Activated CD4-positive, alpha-beta T cell treated with anti-CD3 and anti-CD28 coated beads, Interleukin-2, amount 50 U/mL, for 48 hours (primary cell): ENCODE results near the gene NEMF.
"Not testable (repeated sequence)": the region's sequence is repeated elsewhere in the genome, so short reads cannot be mapped to it uniquely, and the experiment has no call there.

ENCODE experiments used
- DNase-seq, 2 experiments: peaks; one replicate each; pipeline ENCODE4 v3.0.0-alpha.2; 2020

Gene NEMF

GRCh38 chr14:49796025-49796424 lies 56.6 kb downstream of the NEMF start:
- no peak for DNase-seq

GRCh38 chr14:49792618-49793017 lies 60.0 kb downstream of the NEMF start:
- no peak for DNase-seq

- DNase-seq, result no peak
Measured at GRCh38 chr14:49786315-49786714, 66.3 kb downstream of the NEMF start.

- no peak for DNase-seq
Measured at GRCh38 chr14:49783394-49784014, 69.1 kb downstream of the NEMF start.

DNA sequence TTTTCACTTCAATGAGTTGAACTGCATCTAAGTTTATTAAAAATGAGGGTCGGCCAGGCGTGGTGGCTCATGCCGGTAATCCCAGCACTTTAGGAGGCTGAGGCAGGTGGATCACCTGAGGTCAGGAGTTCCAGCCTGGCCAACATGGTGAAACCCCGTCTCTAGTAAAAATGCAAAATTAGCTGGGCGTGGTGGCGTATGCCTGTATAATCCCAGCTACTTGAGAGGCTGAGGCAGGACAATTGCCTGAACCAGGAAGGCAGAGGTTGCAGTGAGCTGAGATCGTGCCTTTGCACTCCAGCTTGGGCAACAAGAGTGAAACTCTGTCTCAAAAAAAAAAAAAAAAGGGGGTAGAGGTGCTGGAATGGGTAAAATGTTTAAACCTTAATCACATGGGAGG lies 71.5 kb downstream of the NEMF start:
- not testable (repeated sequence) for DNase-seq

GRCh38 chr14:49778421-49778820 lies 74.2 kb downstream of the NEMF start:
- no peak for DNase-seq

DNA sequence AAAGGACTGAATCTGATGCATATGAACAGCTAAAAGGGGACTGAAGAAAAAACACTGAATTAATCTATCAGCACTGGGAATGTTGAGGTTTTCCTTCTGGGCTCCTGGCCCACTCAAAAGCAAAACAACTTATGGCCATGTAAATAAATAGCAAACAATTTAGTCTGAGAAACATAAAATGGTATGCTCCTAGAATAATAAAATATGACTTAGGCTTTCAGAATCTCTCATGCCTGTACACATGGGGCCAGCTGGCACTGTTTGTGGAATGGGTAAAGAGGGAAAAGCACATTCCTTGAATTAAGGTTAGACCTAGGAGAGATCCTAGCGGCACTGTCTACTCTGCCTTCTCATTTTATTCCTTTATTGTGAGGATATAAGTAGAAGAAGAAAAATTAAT lies 78.5 kb downstream of the NEMF start:
- DNase-seq, result no peak

DNA sequence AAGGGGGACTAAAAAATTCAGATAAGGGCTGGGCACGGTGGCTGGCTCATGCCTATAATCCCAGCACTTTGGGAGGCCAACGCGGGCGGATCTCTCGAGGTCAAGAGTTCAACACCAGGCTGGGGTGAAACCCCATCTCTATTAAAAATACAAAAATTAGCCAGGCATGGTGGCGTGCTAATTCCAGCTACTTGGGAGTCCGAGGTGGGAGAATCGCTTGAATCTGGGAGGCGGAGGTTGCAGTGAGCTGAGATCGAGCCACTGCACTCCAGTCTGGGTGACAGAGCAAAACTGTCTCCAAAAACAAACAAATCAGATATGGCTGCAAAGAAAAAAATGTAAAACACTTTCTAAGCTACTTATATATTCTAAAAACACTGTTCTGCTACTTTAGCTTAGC lies 80.9 kb downstream of the NEMF start:
- not testable (repeated sequence) for DNase-seq

DNA sequence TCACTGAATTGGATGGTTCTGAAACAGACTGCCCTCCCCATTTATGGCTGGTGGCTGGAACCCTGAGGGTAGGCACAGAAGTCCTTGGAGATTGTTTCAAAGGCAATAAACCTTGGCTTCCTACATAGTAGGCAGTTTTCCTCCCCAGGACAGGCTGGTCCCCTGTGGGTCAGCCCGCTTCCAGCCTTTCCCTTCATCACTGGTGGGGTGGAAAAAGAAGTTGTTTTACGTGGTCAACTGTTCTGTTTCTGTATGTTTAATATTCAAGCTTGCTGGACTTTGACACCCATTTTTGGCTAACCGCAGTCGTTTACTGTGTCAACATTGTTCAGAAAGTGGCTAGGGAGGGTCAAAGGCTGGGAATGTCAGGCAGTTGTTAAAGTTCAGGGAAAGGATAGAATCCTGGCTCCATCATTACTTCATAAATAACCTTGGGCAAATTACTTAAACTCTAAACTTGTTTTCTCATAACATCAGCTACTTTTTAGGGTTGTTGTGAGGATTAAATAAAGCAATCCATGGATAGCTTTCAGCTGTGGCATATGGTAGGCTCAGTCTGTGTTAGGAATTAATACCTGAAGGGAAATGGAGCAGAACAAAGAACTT lies 82.3 kb downstream of the NEMF start:
- DNase-seq, result no peak

- no peak for DNase-seq
Measured at GRCh38 chr14:49769581-49770211, 82.9 kb downstream of the NEMF start.

- DNase-seq, result no peak
Measured at GRCh38 chr14:49769171-49769570, 83.4 kb downstream of the NEMF start.

DNA sequence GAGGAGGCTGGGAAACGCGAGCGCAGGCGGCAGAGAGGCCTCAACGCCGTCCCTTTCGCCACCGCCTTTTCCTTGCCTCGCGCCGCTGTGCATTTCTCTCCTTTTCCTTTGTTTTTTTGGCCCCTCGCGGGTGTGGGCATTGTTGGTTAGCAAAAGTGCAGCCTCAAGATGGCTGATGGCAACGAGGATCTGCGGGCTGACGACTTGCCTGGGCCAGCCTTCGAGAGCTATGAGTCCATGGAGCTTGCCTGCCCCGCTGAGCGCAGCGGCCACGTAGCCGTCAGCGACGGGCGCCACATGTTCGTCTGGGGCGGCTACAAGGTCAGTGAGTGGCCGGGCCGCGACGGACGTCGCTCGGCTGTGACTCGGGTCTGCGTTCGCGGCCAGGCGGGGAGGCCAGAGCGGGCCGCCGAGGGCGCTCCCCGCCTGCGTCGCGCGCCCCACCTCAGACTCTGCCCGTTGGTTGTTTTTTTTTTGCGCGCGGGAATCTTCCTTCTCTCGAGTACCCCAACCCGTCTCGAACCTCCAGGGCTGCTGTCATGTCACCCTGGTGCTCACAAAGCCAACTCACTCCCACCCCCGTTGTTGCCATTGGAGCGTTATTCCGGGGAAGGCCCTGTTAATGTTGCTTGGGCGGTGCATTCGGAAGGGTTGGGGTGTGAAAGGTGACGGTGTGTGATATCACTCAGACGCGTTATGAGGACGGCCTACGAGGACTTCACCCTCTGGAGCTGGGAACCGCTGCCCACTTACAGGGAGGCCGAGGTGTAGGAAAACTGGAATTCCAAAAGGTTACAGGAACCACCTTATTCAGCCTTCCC lies 84.1 kb downstream of the NEMF start:
- peak; percentile 74 to 82 for DNase-seq

- peak; percentile 86 to 89 for DNase-seq
Measured at GRCh38 chr14:49767571-49768300, 84.9 kb downstream of the NEMF start, which contains the start of gene KLHDC2. Gene KLHDC2 (plus strand): TSS chr14:49768153. CDS start chr14:49768469, 316 bp downstream.

GRCh38 chr14:49767270-49767570 lies 85.4 kb downstream of the NEMF start:
- no peak for DNase-seq

DNA sequence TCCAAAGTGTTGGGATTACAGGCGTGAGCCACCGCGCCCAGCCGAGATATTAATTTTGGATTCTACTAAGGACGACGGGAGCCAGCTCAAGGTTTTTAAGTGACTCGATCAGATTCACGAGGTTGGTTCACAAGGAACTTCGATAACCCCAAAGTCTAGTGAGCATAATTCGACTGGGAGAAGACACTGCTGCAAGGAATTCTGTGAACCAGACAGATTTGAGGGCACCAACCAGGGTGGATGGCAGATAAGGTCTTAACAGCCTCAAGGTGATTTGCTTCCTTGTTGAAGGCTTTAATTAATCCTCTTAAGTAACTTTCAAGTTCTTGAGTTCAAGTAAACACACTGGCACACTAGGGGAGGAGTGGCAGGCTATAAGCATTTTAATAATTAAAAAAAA lies 85.7 kb downstream of the NEMF start:
- no peak for DNase-seq

DNA sequence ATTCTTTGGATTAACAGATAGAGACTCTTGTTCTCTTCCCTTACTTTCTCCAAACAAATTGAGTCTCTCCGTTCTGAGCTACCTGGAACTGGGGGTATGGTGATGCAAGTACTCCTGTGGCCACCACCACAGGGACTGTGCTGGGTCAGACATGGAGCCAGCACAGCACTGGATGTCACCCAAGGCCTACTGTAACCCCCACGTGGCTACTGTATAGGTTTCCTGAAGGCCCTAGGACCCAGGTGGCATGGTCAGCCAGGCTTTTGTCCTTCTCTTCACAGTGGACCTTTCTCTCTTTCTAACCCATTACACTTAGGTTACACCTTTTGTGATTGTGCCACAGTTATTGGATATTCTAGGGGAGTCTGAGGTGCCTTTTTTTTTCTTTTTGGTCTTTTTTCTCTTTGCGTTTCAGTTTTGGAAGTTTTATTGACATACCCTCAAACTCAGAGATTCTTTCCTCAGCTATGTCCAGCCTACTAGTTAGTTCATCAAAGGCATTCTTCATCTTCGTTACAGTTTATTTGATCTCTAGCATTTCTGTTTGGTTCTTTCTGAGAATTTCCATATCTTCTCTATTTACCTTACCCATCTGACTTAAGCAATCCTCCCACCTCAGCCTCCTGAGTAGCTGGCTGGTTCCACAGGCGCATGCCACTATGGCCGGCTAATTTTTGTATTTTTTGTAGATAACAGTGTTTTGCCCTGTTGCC lies 90.6 kb downstream of the NEMF start:
- no peak for DNase-seq

- no peak for DNase-seq
Measured at GRCh38 chr14:49755378-49755777, 97.2 kb downstream of the NEMF start.

GRCh38 chr14:49754570-49755097 lies 98.0 kb downstream of the NEMF start:
- no peak for DNase-seq

GRCh38 chr14:49746476-49746875 lies 106.1 kb downstream of the NEMF start:
- not testable (repeated sequence) for DNase-seq

DNA sequence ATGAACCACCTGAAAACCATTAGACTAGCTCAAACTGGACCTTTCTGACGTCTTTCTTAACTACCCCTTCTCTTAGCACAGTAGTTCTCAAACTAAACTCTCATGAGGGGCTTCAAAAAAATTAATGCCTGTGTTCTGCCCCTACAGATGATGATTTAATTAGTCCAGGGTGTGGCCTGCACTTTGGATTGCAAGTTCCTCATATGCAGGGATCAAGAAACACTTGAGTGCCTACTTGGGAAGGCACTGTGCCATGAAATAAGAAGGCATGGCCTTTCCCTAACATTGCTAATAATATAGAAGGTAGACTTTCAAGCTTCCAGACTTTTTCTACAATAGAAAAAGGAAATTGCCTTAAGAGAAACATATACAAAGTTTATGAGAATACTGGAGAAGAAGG lies 107.4 kb downstream of the NEMF start:
- no peak for DNase-seq

DNA sequence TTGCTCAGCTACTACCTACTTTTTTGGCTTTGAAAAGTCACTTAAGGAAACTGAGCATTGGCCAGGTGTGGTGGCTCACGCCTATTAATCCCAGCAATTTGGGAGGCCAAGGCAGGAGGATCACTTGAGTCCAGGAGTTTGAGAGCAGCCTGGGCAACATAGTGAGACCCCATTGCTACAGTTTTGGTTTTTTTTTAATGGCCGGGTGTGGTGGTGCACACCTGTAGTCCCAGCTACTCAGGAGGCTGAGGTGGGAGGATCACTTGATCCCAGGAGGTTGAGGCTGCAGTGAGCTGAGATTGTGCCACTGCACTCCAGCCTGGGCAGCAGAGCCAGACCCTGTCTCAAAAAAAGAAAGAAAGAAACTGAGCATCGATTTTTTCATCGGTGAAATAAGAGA lies 116.9 kb downstream of the NEMF start:
- not testable (repeated sequence) for DNase-seq

- DNase-seq, result no peak
Measured at GRCh38 chr14:49733836-49734235, 118.8 kb downstream of the NEMF start.
